Measurements from ENCODE around the gene SNX9. TPM values are rescaled to one million over a fixed set of nuclear protein-coding genes. Genes with fewer than 3 reads are reported as not detected.

SNX9 gene
- total and polyA plus RNA-seq, 10 of the 15 experiments (the other 5 are each of a cell fraction or from before 2014, with no cell fraction given), result 0.03 to 2.0 (median 0.37) TPM

- no peak for TF ChIP-seq TCF3 (IDR thresholded peaks at IDR 0.05; ENCODE audit: borderline replicate concordance, insufficient read depth, low read depth, low read length)
- TF ChIP-seq MYB (IDR thresholded peaks at IDR 0.05; ENCODE audit: borderline replicate concordance, low read depth, low read length), result no peak
- no peak for TF ChIP-seq CBFB (IDR thresholded peaks at IDR 0.05; ENCODE audit: low read depth)
Measured at GRCh38 chr6:157806856-157807215, 16.2 kb upstream of the SNX9 start (continued).

- ChIA-PET POLR2A (interaction anchor here (1.2 kb wide), 1 partner anchor 21 kb away, joined by 4 read pairs; no protein-coding TSS in a partner anchor), SMC1A (ENCODE audit: uncharacterized antibody, unreplicated experiment) (interaction anchor here (0.6 to 1.1 kb wide), 5 partner anchors 11 to 485 kb away, joined by 3 read pairs; partner anchors contain the start of gene TMEM242), CTCF (interaction anchor here (0.9 to 1.2 kb wide), 5 partner anchors 10 to 65 kb away, joined by 3 to 4 read pairs (median 3); no protein-coding TSS in a partner anchor), RAD21 (ENCODE audit: unreplicated experiment) (interaction anchor here (1.4 kb wide), 1 partner anchor 65 kb away, joined by 4 read pairs; no protein-coding TSS in a partner anchor)
- in situ Hi-C loops (cut with MboI), result no loop called here
- H3K4me2 ChIP-seq (ENCODE audit: control insufficient read depth, insufficient read depth), result no peak overlapping the region
- intact Hi-C loops (cut with micrococcal nuclease; ENCODE audit: unreplicated experiment), result no loop called here
- no peaks in the 10 kb centered on the region for H3K36me3 ChIP-seq (ENCODE audit: control insufficient read depth in 2 of 2, insufficient read depth in 2 of 2, low read length in 1 of 2)
- TF ChIP-seq LARP7 (IDR thresholded peaks at IDR 0.05) (no peak), POLR2AphosphoS5 (IDR thresholded peaks at IDR 0.05; ENCODE audit: low read length) (no peak), BCL3 (IDR thresholded peaks at IDR 0.05; ENCODE audit: borderline replicate concordance, insufficient read depth, low read depth, low read length, poor library complexity, severe bottlenecking) (no peak), ZNF207 (IDR thresholded peaks at IDR 0.05; ENCODE audit: borderline replicate concordance) (no peak), CBX5 (IDR thresholded peaks at IDR 0.05; ENCODE audit: low read depth) (no peak), E4F1 (IDR thresholded peaks at IDR 0.05; ENCODE audit: borderline replicate concordance, partially characterized antibody) (no peak), TCF7 (IDR thresholded peaks at IDR 0.05; ENCODE audit: borderline replicate concordance) (no peak), HDAC2 (IDR thresholded peaks at IDR 0.05) (no peak), ASH2L (IDR thresholded peaks at IDR 0.05; ENCODE audit: borderline replicate concordance, low read depth) (no peak), EGR1 (IDR thresholded peaks at IDR 0.05; ENCODE audit: borderline replicate concordance in 1 of 2, low read depth in 2 of 2, low read length in 2 of 2) (no peak), EZH2 (IDR thresholded peaks at IDR 0.05; ENCODE audit: borderline replicate concordance, control insufficient read depth, low read depth, low read length) (no peak), HDGF (IDR thresholded peaks at IDR 0.05) (no peak), TBL1XR1 (IDR thresholded peaks at IDR 0.05; ENCODE audit: low read depth, low read length) (no peak), NFYB (IDR thresholded peaks at IDR 0.05; ENCODE audit: insufficient read depth, low read depth, low read length) (no peak), USF1 (IDR thresholded peaks at IDR 0.05; ENCODE audit: borderline replicate concordance, extremely low read length, insufficient read depth, low read depth, low read length) (no peak), CHD1 (IDR thresholded peaks at IDR 0.05; ENCODE audit: low read depth, low read length) (no peak)
- no TSS peak for BruUV-seq (replicated peaks)
- H3K27ac ChIP-seq (ENCODE audit: control insufficient read depth, insufficient read depth), result no peak overlapping the region
- DNase-seq (ENCODE audit: low read depth, low spot score), result no peak
- H3K79me2 ChIP-seq (ENCODE audit: control insufficient read depth, insufficient read depth, low read length), result no peaks in the 10 kb centered on the region
- ATAC-seq, result no peak
- no peak overlapping the region for H2AFZ ChIP-seq (ENCODE audit: control insufficient read depth, low read depth, low read length)
- H3K4me3 ChIP-seq, result no peak overlapping the region
- no peaks in the 10 kb centered on the region for H4K20me1 ChIP-seq (ENCODE audit: control insufficient read depth, insufficient read depth)
- no peaks in the 10 kb centered on the region for H3K4me1 ChIP-seq (ENCODE audit: control insufficient read depth, insufficient read depth, low read length)
- peaks cover 0 to 2% of the 10 kb centered on the region in 2 experiments; a peak in 3 of 4 replicates for H3K27me3 ChIP-seq (replicated peaks in 1 of 2; ENCODE audit: control insufficient read depth in 2 of 2, insufficient read depth in 2 of 2, low read length in 1 of 2)
- peaks cover 2% of the 10 kb centered on the region; the same call in 1 of the 3 replicates for H3K9me3 ChIP-seq (replicated peaks; ENCODE audit: control insufficient read depth, insufficient read depth, low read length)
- WGBS (ENCODE audit: insufficient coverage, insufficient replicate concordance, low lambda C conversion rate, missing lambda C conversion rate), result 91% methylated on average over 2 of the region's 2 CpGs
- no peak overlapping the region for H3K9ac ChIP-seq (ENCODE audit: control insufficient read depth, insufficient read depth, low read length)
- FAIRE-seq, result no peak
Measured at GRCh38 chr6:157808405-157808950, 14.6 kb upstream of the SNX9 start.
